K562 (cell line): Measurements from ENCODE around the gene TRIM25. TPM values are rescaled to one million over a fixed set of nuclear protein-coding genes. Genes with fewer than 3 reads are reported as not detected.

ENCODE experiments used
- ARNT ChIP-seq, 2 experiments: fragments of 450-650 bp; IDR thresholded peaks; 2 replicates each; pipeline ENCODE4 v1.6.1; 2016; ENCODE audit warnings: mild to moderate bottlenecking in 1 of 2
- CBX3 ChIP-seq, 2 experiments: IDR thresholded peaks; 1 replicate in 1 of 2; 2 replicates in 1 of 2; pipeline ENCODE4 v1.6.1; 2012; ENCODE audit warnings: inconsistent platforms in 2 of 2, low read length in 2 of 2, borderline replicate concordance in 1 of 2, control low read depth in 1 of 2
- NBN ChIP-seq: fragments of 450-650 bp; IDR thresholded peaks from 2 replicates; pipeline ENCODE4 v1.6.1; 2016; ENCODE audit warnings: low read depth, mild to moderate bottlenecking
- NFATC3 ChIP-seq: fragments of 450-650 bp; IDR thresholded peaks from 2 replicates; pipeline ENCODE4 v1.6.1; 2017; ENCODE audit warnings: mild to moderate bottlenecking
- POLR3G ChIP-seq: IDR thresholded peaks from 2 replicates; pipeline ENCODE4 v1.6.1; 2011; ENCODE audit not compliant: insufficient read length, insufficient replicate concordance; ENCODE audit errors: extremely low read depth
- SMAD2 ChIP-seq: fragments of 150-350 bp; IDR thresholded peaks from 2 replicates; pipeline ENCODE4 v1.6.1; 2014; ENCODE audit warnings: low read depth, mild to moderate bottlenecking, low read length
- ZNF175 ChIP-seq: fragments of 200-800 bp; sonication (Bioruptor generic); IDR thresholded peaks from 2 replicates; pipeline ENCODE4 v1.6.1; 2016; ENCODE audit warnings: low read depth, mild to moderate bottlenecking, missing genetic modification characterization, missing compliant biosample characterization
- ZNF778 ChIP-seq: fragments of 450-650 bp; formaldehyde crosslinking; IDR thresholded peaks from 2 replicates; pipeline ENCODE4 v1.4.0; 2020; ENCODE audit warnings: mild to moderate bottlenecking, moderate library complexity
- polyA plus RNA-seq, 8 experiments: library from polyadenylated mRNA; depleted of rRNA in 4 of 8; stranded (reverse) in 5 of 8; unstranded in 3 of 8; fragments of >200 nt; fragmentation: Nextera tagmentation in 2 of 8; fragmentation: Illumina TruSeq in 1 of 8; extraction: Ambion mirVana in 2 of 8; extraction: Trizol in 1 of 8; gene quantifications; 2 replicates each; pipeline versions ENCODE4 v1.2.1 to v1.2.3, GENCODE V29; 2011 to 2014; ENCODE audit warnings: inconsistent platforms in 1 of 8, missing spikeins in 1 of 8
- total RNA-seq, 7 experiments: library from RNA; depleted of rRNA in 6 of 7; stranded (reverse); fragments of >200 nt in 6 of 7; fragmentation: Illumina TruSeq in 2 of 7; extraction: Trizol in 2 of 7; gene quantifications; 2 replicates each; pipeline versions ENCODE4 v1.2.1 to v1.2.3, GENCODE V29; 2011 to 2021; ENCODE audit warnings: low replicate concordance in 1 of 7
- TF ChIP-seq, protein P1 (sequence below): fragments of 200-800 bp; sonication (Bioruptor generic); IDR thresholded peaks from 2 replicates; pipeline ENCODE4 v1.6.1; 2016; ENCODE audit warnings: missing genetic modification characterization, missing compliant biosample characterization
- TF ChIP-seq, protein P2 (sequence below): sonication (generic); IDR thresholded peaks from 2 replicates; pipeline ENCODE4 v1.6.1; 2016
- TF ChIP-seq, protein P3 (sequence below), 2 experiments: fragments of 150-350 bp in 1 of 2; IDR thresholded peaks; 2 replicates each; pipeline ENCODE4 v1.6.1; 2012 to 2016; ENCODE audit warnings: low read depth in 2 of 2, low read length in 2 of 2, mild to moderate bottlenecking in 1 of 2, moderate library complexity in 1 of 2
- TF ChIP-seq, protein P4 (sequence below), 2 experiments: IDR thresholded peaks in 1 of 2; conservative IDR thresholded peaks in 1 of 2; 2 replicates each; pipeline ENCODE4 v1.6.1; 2016; ENCODE audit warnings: low read depth in 2 of 2, mild to moderate bottlenecking in 1 of 2, missing compliant biosample characterization in 1 of 2, missing genetic modification characterization in 1 of 2, moderate library complexity in 1 of 2
- TF ChIP-seq, protein P5 (sequence below): fragments of 250-450 bp; sonication (Bioruptor Pico); IDR thresholded peaks from 2 replicates; pipeline ENCODE4 v1.8.0; 2022; ENCODE audit warnings: moderate library complexity, mild to moderate bottlenecking, inconsistent platforms

The TRIM25 gene
- total and polyA plus RNA-seq, 9 of the 15 experiments (the other 6 are each of a cell fraction or from before 2014, with no cell fraction given) = 5.9 to 49.5 (median 24.5) TPM

DNA sequence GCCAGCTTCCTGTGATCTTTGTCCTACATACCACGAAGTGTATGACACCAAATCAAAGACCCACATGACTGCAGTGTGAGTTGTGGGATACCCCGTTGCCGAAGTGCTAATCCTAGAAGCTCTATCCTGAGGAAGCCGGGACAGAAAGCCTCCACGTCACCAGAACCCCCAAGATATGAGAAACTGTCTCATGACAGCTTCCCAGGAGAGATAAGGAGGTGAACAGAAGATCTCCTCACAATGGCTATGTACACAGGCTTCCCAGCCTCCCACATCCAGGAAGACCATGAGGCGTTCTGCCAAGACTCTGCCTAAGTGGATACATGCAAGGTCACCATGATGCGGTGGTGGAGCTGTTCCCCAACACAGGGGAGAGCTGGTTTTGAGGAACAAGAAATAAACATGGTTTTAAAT lies 37.1 kb downstream of the TRIM25 start (continued):
- TF ChIP-seq, protein P1, sequence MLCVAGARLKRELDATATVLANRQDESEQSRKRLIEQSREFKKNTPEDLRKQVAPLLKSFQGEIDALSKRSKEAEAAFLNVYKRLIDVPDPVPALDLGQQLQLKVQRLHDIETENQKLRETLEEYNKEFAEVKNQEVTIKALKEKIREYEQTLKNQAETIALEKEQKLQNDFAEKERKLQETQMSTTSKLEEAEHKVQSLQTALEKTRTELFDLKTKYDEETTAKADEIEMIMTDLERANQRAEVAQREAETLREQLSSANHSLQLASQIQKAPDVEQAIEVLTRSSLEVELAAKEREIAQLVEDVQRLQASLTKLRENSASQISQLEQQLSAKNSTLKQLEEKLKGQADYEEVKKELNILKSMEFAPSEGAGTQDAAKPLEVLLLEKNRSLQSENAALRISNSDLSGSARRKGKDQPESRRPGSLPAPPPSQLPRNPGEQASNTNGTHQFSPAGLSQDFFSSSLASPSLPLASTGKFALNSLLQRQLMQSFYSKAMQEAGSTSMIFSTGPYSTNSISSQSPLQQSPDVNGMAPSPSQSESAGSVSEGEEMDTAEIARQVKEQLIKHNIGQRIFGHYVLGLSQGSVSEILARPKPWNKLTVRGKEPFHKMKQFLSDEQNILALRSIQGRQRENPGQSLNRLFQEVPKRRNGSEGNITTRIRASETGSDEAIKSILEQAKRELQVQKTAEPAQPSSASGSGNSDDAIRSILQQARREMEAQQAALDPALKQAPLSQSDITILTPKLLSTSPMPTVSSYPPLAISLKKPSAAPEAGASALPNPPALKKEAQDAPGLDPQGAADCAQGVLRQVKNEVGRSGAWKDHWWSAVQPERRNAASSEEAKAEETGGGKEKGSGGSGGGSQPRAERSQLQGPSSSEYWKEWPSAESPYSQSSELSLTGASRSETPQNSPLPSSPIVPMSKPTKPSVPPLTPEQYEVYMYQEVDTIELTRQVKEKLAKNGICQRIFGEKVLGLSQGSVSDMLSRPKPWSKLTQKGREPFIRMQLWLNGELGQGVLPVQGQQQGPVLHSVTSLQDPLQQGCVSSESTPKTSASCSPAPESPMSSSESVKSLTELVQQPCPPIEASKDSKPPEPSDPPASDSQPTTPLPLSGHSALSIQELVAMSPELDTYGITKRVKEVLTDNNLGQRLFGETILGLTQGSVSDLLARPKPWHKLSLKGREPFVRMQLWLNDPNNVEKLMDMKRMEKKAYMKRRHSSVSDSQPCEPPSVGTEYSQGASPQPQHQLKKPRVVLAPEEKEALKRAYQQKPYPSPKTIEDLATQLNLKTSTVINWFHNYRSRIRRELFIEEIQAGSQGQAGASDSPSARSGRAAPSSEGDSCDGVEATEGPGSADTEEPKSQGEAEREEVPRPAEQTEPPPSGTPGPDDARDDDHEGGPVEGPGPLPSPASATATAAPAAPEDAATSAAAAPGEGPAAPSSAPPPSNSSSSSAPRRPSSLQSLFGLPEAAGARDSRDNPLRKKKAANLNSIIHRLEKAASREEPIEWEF (CRISPR knock-in tag) = 0 out of 2 replicates have a peak, but pooled peaks have one; percentile 37
- TF ChIP-seq, protein P2, sequence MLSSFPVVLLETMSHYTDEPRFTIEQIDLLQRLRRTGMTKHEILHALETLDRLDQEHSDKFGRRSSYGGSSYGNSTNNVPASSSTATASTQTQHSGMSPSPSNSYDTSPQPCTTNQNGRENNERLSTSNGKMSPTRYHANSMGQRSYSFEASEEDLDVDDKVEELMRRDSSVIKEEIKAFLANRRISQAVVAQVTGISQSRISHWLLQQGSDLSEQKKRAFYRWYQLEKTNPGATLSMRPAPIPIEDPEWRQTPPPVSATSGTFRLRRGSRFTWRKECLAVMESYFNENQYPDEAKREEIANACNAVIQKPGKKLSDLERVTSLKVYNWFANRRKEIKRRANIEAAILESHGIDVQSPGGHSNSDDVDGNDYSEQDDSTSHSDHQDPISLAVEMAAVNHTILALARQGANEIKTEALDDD = no peak
- TF ChIP-seq ZNF778 (no peak), SMAD2 (no peak), CBX3 (IDR thresholded peaks at IDR 0.05; ENCODE audit: borderline replicate concordance in 1 of 2, low read length in 2 of 2) (no peak), ZNF175 (CRISPR knock-in tag) (peak; percentile 73), POLR3G (no peak), NBN (no peak), ARNT (IDR thresholded peaks at IDR 0.05) (no peak), NFATC3 (no peak)
- TF ChIP-seq, protein P3, sequence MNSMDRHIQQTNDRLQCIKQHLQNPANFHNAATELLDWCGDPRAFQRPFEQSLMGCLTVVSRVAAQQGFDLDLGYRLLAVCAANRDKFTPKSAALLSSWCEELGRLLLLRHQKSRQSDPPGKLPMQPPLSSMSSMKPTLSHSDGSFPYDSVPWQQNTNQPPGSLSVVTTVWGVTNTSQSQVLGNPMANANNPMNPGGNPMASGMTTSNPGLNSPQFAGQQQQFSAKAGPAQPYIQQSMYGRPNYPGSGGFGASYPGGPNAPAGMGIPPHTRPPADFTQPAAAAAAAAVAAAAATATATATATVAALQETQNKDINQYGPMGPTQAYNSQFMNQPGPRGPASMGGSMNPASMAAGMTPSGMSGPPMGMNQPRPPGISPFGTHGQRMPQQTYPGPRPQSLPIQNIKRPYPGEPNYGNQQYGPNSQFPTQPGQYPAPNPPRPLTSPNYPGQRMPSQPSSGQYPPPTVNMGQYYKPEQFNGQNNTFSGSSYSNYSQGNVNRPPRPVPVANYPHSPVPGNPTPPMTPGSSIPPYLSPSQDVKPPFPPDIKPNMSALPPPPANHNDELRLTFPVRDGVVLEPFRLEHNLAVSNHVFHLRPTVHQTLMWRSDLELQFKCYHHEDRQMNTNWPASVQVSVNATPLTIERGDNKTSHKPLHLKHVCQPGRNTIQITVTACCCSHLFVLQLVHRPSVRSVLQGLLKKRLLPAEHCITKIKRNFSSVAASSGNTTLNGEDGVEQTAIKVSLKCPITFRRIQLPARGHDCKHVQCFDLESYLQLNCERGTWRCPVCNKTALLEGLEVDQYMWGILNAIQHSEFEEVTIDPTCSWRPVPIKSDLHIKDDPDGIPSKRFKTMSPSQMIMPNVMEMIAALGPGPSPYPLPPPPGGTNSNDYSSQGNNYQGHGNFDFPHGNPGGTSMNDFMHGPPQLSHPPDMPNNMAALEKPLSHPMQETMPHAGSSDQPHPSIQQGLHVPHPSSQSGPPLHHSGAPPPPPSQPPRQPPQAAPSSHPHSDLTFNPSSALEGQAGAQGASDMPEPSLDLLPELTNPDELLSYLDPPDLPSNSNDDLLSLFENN (IDR thresholded peaks at IDR 0.05; ENCODE audit: low read depth in 2 of 2, low read length in 2 of 2) = no peak
- TF ChIP-seq, protein P4, sequence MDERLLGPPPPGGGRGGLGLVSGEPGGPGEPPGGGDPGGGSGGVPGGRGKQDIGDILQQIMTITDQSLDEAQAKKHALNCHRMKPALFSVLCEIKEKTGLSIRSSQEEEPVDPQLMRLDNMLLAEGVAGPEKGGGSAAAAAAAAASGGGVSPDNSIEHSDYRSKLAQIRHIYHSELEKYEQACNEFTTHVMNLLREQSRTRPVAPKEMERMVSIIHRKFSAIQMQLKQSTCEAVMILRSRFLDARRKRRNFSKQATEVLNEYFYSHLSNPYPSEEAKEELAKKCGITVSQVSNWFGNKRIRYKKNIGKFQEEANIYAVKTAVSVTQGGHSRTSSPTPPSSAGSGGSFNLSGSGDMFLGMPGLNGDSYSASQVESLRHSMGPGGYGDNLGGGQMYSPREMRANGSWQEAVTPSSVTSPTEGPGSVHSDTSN (CRISPR knock-in tag; IDR thresholded peaks at IDR 0.05; ENCODE audit: low read depth) = no peak
- TF ChIP-seq, protein P4 (tag; conservative IDR thresholded peaks at IDR 0.05; ENCODE audit: low read depth) = no peak
- TF ChIP-seq, protein P5, sequence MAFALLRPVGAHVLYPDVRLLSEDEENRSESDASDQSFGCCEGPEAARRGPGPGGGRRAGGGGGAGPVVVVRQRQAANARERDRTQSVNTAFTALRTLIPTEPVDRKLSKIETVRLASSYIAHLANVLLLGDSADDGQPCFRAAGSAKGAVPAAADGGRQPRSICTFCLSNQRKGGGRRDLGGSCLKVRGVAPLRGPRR (CRISPR knock-in tag) = no peak
